ENCODE measurements around the gene TSHR. TPM values are rescaled to one million over a fixed set of nuclear protein-coding genes. Genes with fewer than 3 reads are reported as not detected.
"Not testable (repeated sequence)": the region's sequence is repeated elsewhere in the genome, so short reads cannot be mapped to it uniquely, and the experiment has no call there.

The TSHR gene
- total RNA-seq, 1 experiment from 2014 or later: 0.20 TPM

DNA sequence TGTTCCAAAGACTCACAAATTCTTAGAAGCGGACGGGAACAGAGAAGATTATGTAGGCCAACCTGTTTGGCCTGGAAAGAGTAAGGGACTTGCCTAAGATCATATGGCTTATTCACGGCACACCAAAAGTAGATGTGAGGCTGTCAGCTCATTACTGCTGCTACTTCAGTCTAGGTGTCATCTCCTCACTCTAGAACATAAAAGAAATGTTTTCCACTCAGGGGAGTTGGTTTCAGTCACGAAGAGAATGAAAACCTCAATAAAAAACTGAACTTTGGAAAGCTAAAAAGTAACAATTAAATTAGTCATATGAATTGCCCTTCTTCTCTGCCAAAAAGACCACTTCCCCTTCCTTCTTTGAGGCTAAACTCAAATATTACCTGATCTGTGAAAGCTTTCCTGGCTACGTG is 13.2 kb upstream of the TSHR start:
- peak overlapping the region; percentile 76 for H3K4me3 ChIP-seq
- no peaks in the 10 kb centered on the region for H3K9me3 ChIP-seq
- H3K36me3 ChIP-seq: no peaks in the 10 kb centered on the region
- no peaks in the 10 kb centered on the region for H3K27me3 ChIP-seq
- no peak for DNase-seq

DNA sequence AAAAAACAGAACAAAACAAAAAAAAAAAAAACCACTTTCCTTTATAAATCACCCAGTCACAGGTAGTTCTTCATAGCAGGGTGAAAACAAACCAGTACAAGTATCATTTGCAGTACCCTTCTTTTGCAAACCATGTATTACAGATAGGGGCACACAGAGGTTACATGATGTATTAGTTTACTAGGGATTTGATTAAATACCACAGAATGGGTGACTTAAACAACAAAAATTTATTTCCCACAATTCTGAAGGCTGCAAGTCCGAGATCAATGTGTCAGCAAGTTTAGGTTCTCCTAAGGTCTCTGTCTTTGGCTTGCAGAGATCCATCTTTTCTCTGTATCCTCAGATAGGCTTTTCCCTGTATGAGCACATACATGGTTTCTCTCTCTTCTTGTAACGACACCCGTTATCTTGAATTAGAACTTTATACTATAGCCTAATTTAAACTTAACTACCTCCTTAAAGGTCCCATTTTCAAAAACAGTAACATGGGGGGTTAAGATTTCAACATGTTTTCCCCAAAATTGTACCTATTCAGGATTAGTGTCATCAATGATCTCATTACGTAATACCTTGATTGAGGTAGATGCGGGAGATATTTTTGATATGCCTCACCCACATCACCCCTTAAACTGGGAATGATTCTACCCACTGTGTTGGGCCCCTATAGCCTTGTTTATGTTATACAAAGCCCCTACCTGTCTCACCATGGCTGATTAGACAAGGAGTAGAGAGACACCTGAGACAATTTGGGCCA is 10.4 kb upstream of the TSHR start:
- DNase-seq: no peak
- no peaks in the 10 kb centered on the region for H3K36me3 ChIP-seq
- H3K4me3 ChIP-seq: no peak overlapping the region
- H3K27me3 ChIP-seq: no peaks in the 10 kb centered on the region
- H3K9me3 ChIP-seq: no peaks in the 10 kb centered on the region

DNA sequence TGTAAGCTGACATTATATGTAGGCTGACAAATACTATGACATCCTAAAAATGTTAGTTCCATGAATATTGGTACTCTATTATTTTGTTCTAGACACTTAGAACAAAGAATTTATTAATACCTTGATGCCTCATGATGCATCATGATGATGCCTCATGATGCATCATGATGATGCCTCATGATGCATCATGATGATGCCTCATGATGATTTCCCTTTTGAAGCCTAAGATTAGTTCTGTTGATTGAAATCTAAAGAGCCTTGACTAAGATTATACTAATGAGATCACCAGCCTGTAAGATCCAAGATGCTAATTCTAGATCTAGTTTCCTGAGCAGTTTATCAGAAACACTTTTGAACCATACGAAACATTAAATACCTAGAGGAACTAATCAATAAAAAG is 9.2 kb upstream of the TSHR start:
- H3K27me3 ChIP-seq: 0 out of 2 replicates have a peak, but pooled peaks cover 2% of the 10 kb centered on the region
- H3K4me3 ChIP-seq: no peak overlapping the region
- no peak for DNase-seq
- H3K36me3 ChIP-seq: no peaks in the 10 kb centered on the region
- no peaks in the 10 kb centered on the region; the same call in 1 of the 2 replicates for H3K9me3 ChIP-seq

DNA sequence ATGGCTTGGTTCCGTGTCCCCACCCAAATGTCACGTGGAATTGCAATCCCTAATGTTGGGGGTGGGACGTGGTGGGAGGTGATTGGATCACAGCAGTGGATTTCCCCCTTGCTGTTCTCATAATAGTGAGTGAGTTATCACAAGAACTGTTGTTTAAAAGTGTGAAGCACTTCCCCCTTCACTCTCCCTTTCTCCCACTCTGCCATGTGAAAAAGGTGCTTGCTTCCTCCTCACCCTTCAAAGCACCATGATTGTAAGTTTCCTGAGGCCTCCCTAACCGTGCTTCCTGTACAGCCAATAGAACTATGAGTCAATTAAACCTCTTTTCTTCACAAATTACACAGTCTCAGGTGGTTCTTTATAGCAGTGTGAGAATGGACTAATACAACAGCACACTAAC is 8.6 kb upstream of the TSHR start:
- DNase-seq: no peak
- H3K27me3 ChIP-seq: 0 out of 2 replicates have a peak, but pooled peaks cover 2% of the 10 kb centered on the region
- no peak overlapping the region for H3K4me3 ChIP-seq
- H3K36me3 ChIP-seq: no peaks in the 10 kb centered on the region
- no peaks in the 10 kb centered on the region; the same call in 1 of the 2 replicates for H3K9me3 ChIP-seq

DNA sequence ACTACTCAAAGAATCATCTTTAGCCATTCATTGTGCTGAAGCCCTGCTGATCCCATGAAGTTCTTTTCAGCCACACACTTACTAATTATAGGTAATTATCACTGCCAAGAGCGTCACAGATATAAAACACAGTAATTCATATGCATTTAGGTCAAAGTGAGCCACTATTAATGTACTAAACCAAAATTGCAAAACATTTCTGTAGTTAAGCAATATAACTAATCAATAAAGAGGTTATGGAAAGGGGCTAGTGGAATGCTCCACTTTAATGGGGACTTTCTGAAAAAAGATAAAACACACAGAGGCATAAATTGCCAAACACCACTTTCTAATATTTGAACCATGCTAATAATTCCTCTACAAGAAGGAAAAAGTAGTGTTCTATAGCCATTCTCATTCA is 7.1 kb upstream of the TSHR start:
- Histone ChIP-seq H3K36me3 (no peaks in the 10 kb centered on the region), H3K4me3 (no peak overlapping the region), H3K27me3 (0 out of 2 replicates have a peak, but pooled peaks cover 2% of the 10 kb centered on the region), H3K9me3 (no peaks in the 10 kb centered on the region; the same call in 1 of the 2 replicates)
- no peak for DNase-seq

DNA sequence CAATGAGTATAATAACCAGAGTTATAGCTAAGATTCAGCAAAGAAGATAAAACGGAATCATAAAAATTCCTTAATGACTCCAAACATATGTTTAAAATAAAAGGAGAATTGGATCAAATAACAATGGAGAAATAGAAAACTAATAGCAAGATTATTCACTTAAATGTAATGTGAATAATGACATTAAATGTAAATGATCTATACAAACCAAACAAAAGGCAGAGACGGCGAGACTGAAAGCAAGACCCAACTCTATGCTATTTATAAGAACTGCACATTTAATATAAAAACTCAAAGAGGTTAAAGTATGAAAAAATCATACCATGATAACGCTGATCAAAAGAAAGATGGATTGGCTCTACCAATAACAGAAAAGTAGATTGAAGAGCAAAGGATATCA is 3.9 kb upstream of the TSHR start:
- no peaks in the 10 kb centered on the region; the same call in 1 of the 2 replicates for H3K9me3 ChIP-seq
- H3K36me3 ChIP-seq: no peaks in the 10 kb centered on the region
- H3K27me3 ChIP-seq: peaks cover 13% of the 10 kb centered on the region; the same call in 1 of the 2 replicates
- H3K4me3 ChIP-seq: no peak overlapping the region
- DNase-seq: no peak

DNA sequence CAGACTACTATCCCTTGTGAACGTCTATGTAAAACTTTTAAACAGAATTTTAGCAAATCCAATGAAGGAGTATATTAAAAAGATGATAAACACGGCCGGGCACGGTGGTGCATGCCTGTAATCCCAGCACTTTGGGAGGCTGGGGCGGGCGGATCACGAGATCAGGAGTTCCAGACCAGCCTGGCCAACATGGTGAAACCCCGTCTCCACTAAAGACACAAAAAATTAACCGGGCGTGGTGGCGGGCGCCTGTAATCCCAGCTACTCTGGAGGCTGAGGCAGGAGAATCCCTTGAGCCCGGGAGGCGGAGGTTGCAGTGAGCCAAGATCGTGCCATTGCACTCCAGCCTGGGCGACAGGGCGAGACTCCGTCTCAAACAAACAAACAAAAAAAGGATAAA is 2.2 kb upstream of the TSHR start:
- not testable (repeated sequence) for DNase-seq, H3K36me3 ChIP-seq, H3K9me3 ChIP-seq, H3K4me3 ChIP-seq
- H3K27me3 ChIP-seq: peaks cover 13% of the 10 kb centered on the region

DNA sequence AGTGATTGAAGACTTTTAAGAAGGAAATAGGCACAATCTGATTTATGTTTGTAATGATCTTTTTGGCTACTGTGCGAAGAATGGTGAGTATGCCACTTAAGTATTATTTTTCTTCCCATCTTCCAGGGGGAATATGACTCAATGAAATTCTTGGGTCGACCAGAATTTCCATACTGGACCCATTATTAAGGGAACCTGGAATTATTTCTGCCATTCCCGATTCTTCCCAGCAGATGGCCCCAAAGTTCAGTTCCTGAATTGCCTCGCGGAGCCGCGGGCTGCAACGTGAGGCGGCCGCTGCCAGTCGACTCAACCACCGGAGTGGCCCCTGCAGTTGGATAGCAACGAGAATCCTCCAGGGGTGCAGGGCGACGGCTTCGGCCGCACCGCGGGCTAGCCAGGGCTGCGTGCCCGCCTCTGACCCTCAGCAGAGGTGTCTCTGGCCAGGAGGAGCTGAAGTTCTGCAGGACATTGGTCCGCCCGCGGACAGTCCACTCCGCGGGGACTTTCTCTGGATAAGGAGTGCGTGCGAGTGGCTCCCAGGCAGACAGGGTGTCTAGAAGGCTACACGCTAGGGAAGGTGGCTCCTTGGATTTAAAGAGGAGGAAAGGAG is 628 bp upstream of the TSHR start:
- no peaks in the 10 kb centered on the region; the same call in 1 of the 2 replicates for H3K9me3 ChIP-seq
- peaks cover 13% of the 10 kb centered on the region for H3K27me3 ChIP-seq
- peak overlapping the region; percentile 30 for H3K4me3 ChIP-seq
- peak; percentile 62 for DNase-seq
- H3K36me3 ChIP-seq: no peaks in the 10 kb centered on the region

DNA sequence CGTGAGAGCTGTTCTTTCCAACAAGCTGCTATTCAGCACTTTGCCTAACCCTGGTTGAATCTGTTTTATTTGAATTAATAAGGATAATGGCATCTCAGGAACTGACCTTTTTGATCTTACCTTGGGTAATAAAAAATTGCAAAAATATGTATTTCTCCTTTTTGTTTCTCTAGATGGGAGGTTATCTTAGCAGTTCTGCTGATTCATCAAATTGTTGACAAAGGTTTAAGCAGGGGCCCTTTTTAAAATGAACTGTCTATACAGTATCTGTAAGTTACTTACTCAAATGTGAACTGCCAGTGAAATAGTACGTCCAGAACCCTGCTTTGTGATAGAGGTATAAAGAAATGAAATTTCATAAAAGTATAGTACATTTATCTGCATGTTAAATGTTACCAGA is 681 bp downstream of the TSHR start:
- no peaks in the 10 kb centered on the region for H3K9me3 ChIP-seq
- no peak for DNase-seq
- peaks cover 11% of the 10 kb centered on the region for H3K27me3 ChIP-seq
- no peak overlapping the region for H3K4me3 ChIP-seq
- no peaks in the 10 kb centered on the region for H3K36me3 ChIP-seq

DNA sequence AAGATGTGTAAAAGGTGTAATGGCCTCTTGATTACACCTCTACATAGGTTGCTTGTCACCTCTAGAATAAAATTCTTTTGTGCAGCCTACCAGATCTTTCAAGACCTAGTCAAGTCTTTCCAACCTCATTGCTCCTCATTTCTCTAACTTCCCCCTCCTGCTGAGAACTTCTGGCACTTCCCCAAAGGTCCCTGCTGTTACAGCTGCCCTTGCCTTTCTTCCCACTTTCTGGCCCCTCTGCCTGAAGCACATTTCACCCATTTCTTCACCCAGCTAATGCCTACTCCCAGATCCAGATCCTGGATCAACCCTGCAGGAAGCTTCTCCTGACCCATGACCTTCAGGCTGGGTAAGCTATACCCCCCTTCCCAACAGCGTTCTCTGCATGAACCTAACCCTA is 1.5 kb downstream of the TSHR start:
- Histone ChIP-seq H3K36me3 (no peaks in the 10 kb centered on the region), H3K4me3 (no peak overlapping the region), H3K9me3 (no peaks in the 10 kb centered on the region), H3K27me3 (peaks cover 11% of the 10 kb centered on the region)
- DNase-seq: no peak

DNA sequence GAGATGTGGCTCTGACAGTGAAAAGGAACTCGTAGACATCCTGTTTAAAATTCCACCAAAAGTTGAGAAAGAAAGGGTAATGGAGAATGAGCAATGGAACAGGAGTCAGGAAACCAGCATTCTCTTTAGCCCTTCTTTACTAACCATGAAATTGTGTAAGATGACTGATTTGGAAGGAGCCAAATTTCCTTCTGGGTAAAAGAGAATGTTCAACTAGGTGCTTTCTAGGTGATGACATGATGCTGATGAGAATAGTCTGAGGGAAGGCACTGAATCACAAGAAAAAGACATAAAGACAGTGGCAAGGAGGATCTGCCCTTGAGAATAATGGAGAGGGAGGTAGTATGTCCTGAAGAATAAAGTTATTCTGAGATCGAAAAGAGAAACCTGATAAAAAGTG is 2.2 kb downstream of the TSHR start:
- DNase-seq: no peak
- Histone ChIP-seq H3K36me3 (no peaks in the 10 kb centered on the region), H3K27me3 (peaks cover 11% of the 10 kb centered on the region), H3K9me3 (no peaks in the 10 kb centered on the region), H3K4me3 (no peak overlapping the region)

DNA sequence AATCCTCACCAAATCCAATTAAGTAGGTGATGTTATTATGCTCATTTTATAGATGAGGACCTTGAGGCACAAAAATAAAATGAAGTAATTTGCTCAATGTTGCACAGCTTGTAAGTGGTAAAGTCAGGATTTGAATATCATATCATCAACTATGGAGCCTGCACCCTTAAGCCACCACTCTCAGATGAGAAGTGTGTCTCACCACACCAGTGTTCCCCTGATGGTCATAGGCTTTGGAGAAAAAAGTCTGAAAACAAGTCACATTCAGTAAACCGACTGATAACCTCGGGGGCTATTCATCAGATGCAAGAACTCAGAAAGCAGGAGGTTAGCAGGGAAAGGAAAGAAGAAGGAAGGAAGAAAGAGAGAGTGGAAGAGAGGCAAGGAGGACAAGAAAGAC is 2.8 kb downstream of the TSHR start:
- DNase-seq: no peak
- H3K4me3 ChIP-seq: no peak overlapping the region
- H3K9me3 ChIP-seq: no peaks in the 10 kb centered on the region
- H3K27me3 ChIP-seq: peaks cover 11% of the 10 kb centered on the region
- no peaks in the 10 kb centered on the region for H3K36me3 ChIP-seq

DNA sequence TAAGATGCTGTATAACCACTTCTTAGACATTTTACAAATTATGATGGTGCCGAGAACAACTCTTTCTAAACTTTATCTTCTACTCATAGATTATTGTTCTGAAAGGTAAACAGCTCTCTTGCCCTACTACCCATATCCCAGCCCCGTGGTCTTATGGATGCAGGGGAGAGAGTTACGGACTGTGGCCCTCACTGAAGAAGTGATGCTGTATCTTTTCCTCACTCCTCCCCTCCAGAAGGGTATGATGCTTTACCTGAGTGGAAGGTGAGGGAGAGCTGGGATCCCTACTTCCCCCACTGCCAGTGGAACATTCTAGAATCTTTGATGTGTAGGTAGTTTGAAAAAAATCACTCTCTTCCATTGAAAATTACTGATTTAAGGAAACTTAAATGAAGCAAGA is 3.5 kb downstream of the TSHR start:
- Histone ChIP-seq H3K36me3 (no peaks in the 10 kb centered on the region), H3K4me3 (no peak overlapping the region), H3K27me3 (peaks cover 11% of the 10 kb centered on the region), H3K9me3 (no peaks in the 10 kb centered on the region)
- DNase-seq: no peak

DNA sequence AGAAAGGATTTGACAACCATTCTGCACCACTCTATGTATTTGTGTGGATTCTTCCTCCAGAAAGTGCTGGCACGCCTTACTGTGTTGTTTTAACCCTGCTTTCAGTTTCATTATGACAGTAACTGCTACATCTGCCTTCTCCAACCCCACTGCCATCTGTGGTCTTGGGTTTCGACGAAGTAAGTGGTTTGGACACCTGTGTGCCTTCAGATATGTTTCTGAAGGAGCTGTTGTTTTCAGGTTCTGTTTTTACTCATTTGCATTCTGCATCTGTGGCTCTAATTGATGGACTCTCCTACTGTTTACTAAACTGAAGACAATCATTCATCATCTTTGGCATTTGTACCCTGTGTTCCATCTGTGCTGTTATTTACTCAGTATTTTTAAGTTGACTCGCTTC is 4.1 kb downstream of the TSHR start:
- H3K4me3 ChIP-seq: no peak overlapping the region
- H3K9me3 ChIP-seq: no peaks in the 10 kb centered on the region
- peaks cover 11% of the 10 kb centered on the region for H3K27me3 ChIP-seq
- no peaks in the 10 kb centered on the region for H3K36me3 ChIP-seq
- DNase-seq: no peak

DNA sequence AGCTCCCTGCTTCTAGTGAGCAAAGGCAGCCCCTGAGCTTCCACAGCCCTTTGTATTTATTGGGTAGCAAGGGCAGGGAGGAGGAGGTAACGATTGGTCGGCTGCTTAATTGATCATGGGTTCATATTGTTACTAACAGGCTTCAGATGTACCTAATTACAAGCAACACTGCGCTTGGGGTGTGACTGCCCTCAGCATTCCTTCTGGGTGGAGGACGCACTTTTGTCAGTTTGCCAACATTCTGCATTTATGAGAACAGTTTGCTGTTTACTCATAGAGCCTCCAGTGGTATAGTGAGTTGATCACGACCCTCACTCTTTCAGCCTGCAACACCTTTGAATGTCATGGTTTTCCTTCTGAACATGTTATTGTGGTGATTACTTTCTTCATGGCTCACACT is 9.6 kb downstream of the TSHR start:
- DNase-seq: no peak
- Histone ChIP-seq H3K4me3 (no peak overlapping the region), H3K9me3 (no peaks in the 10 kb centered on the region)

DNA sequence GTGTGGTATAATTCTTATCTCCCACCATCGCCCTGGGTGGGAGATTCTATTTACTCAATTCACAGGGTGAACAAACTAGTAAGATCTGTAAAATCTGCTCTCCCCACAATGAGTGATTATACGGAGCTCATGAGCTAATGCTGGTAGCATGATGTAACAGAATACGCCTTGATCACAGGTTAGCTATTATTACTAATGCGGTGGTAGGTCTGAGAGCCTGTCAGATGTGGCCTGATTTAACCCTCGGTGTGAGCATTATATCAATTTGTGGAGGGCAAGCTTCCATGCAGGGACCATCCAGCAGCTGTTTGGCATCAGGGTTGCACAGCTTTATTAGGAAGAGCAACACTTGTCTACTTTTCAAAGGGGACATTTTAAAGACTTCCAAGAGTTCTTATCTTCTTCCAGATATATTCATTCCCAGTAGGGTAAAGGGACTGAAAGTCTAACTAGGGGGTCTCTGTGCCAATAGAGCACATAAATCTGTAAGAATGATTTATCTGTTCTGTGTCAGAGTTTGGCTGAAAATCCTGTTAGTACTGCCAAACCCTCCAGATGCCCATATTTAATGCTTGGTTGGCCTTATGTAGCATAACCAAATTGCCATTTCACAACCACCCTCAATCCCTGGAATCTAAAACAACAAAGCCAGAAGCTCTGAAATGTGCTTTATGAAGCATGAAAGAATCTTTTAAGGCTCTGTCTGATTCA is 18.7 kb downstream of the TSHR start:
- H3K9me3 ChIP-seq: no peaks in the 10 kb centered on the region
- H3K27me3 ChIP-seq: no peaks in the 10 kb centered on the region
- peak; percentile 18 for DNase-seq
- no peak overlapping the region for H3K4me3 ChIP-seq
- no peaks in the 10 kb centered on the region for H3K36me3 ChIP-seq

More for the DNA sequence above, 9.6 kb downstream of the TSHR start:
- H3K36me3 ChIP-seq: no peaks in the 10 kb centered on the region
- no peaks in the 10 kb centered on the region for H3K27me3 ChIP-seq

DNA sequence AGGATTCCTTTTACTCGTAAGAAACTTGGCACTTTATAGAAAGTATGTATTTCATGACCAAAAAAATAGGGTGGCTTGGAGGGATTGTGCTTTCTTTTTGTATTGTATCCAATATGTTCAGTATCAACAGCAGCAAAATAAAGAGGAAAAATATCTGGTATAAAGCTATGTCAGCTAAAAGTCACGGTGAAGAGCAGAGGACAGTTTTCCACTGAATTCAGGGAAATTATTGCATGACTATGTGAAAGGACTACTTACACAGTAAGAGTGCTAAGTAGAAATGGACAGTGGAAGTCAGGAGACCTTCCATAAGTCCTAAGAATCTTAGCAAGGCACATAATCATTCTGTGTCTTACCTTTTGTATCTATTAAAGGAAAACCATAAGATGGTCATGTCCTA is 19.3 kb downstream of the TSHR start:
- Histone ChIP-seq H3K4me3 (no peak overlapping the region), H3K9me3 (no peaks in the 10 kb centered on the region), H3K27me3 (no peaks in the 10 kb centered on the region), H3K36me3 (no peaks in the 10 kb centered on the region)
- DNase-seq: no peak
